ENCODE measurements around the gene B3GALNT2. TPM values are rescaled to one million over a fixed set of nuclear protein-coding genes. Genes with fewer than 3 reads are reported as not detected.

The B3GALNT2 gene
- total and polyA plus RNA-seq, 2 of the 8 experiments (the other 6 are each of a cell fraction or from before 2014, with no cell fraction given): 15.4 to 39.4 TPM

DNA sequence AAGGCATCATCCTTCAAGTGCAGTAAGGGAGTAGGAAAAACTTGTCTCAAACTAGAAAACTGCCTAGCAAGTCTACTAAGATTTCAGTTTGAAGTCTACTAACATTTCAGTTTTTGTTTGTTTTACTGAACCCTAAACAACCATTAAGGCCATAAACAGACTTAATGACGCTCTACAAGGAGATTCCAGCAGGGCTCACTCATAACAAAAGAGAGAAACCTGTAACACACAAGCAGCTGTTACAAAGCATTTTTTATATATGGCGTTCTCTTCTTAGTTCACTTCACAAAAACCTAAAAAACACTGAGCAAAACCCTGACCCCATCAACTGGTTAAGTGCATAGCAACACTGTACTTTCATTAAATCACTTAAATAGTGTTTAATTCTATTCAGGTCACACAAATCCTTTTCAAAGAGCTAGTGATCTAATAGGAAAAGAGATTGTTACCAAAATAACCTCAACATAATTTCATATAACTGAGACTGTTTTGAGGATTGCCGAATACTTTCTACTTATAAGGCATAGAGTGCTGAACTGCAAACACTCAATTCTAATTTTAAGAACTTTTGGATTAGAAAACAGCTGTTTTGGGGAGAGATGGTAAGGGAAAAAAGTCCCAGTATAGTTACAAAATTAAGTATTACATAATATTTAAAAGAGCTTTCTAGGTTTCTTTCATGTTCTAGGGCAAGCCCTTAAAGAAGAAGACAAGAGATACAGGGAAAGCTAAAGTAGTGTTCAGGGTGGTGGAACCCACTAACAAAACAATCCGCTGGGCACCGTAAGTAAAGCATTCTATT is 1.4 kb downstream of the B3GALNT2 start:
- Histone ChIP-seq H3K14ac (ENCODE audit: insufficient read length) (no peak overlapping the region), H2BK20ac (ENCODE audit: low read length) (no peak overlapping the region), H2BK120ac (replicated peaks; ENCODE audit: low read depth, low read length) (no peak overlapping the region), H3K4ac (replicated peaks; ENCODE audit: insufficient read length, low read depth, low read length) (no peak overlapping the region), H3K4me2 (ENCODE audit: insufficient read depth in 1 of 2, low read depth in 2 of 2, low read length in 2 of 2) (peak overlapping the region; percentile 81 to 86), H4K20me1 (replicated peaks in 1 of 2; ENCODE audit: control insufficient read depth in 1 of 2, insufficient read depth in 2 of 2, low read length in 2 of 2) (peaks cover 3 to 10% of the 10 kb centered on the region in 2 experiments), H2BK12ac (ENCODE audit: low read depth, low read length) (no peak overlapping the region; the same call in 1 of the 2 replicates), H3K27me3 (replicated peaks in 1 of 4; ENCODE audit: control insufficient read depth in 3 of 4, extremely low read depth in 1 of 4, insufficient read depth in 3 of 4, low read length in 3 of 4) (no peaks in the 10 kb centered on the region), H3K23ac (ENCODE audit: insufficient read length) (no peak overlapping the region), H3K79me1 (ENCODE audit: low read depth, low read length) (no peaks in the 10 kb centered on the region), H3K9ac (replicated peaks in 1 of 4; ENCODE audit: extremely low read depth in 1 of 4, low read depth in 3 of 4, low read length in 3 of 4) (peak overlapping the region; percentile 71 to 89 (median 79); a peak in 6 of 7 replicates), H2AFZ (ENCODE audit: low read length) (peak overlapping the region; percentile 37; the same call in 1 of the 2 replicates), H3K79me2 (ENCODE audit: control insufficient read depth in 1 of 2, insufficient read depth in 2 of 2, low read length in 2 of 2) (peaks cover 11 to 59% of the 10 kb centered on the region in 2 experiments), H3K4me3 (ENCODE audit: extremely low read depth in 1 of 4, insufficient read depth in 2 of 4, low read depth in 3 of 4, low read length in 4 of 4) (peak overlapping the region; percentile 79 to 95 (median 91)), H3K56ac (replicated peaks; ENCODE audit: insufficient read length, low read depth, low read length) (no peak overlapping the region), H4K8ac (ENCODE audit: extremely low read depth, insufficient read depth, low read length) (no peak overlapping the region), H4K5ac (ENCODE audit: insufficient read length, low read depth, low read length) (no peak overlapping the region), H3K9me3 (ENCODE audit: insufficient read depth in 2 of 2, low read depth in 1 of 2, low read length in 1 of 2) (no peaks in the 10 kb centered on the region), H3K4me1 (replicated peaks in 1 of 4; ENCODE audit: control insufficient read depth in 3 of 4, insufficient read depth in 4 of 4, low read length in 3 of 4) (peaks cover 0 to 6% (median 0%) of the 10 kb centered on the region in 4 experiments; a peak in 2 of 7 replicates), H4K91ac (replicated peaks; ENCODE audit: insufficient read length, low read length) (no peak overlapping the region), H3K36me3 (ENCODE audit: control insufficient read depth in 2 of 4, insufficient read depth in 4 of 4, low read length in 3 of 4) (no peaks in the 10 kb centered on the region), H3K18ac (ENCODE audit: extremely low read depth, low read length) (no peak overlapping the region), H2AK5ac (ENCODE audit: low read depth, low read length) (no peak overlapping the region), H2BK5ac (ENCODE audit: low read depth, low read length) (no peak overlapping the region), H3K27ac (ENCODE audit: low read depth, low read length) (no peak overlapping the region), H3K23me2 (ENCODE audit: low read depth, low read length) (peaks cover 8% of the 10 kb centered on the region; the same call in 1 of the 2 replicates), H2BK15ac (ENCODE audit: low read length) (no peak overlapping the region)
- POLR2A ChIA-PET (ENCODE audit: partially characterized antibody): interaction anchor here (0.7 to 1.8 kb wide), 4 partner anchors 9 to 136 kb away, joined by 3 to 7 read pairs (median 3); partner anchors contain the start of gene TBCE
- FAIRE-seq (no peak), DNase-seq (ENCODE audit: low read depth in 1 of 2, low spot score in 2 of 2) (no peak)
- 30% methylated on average over 5 of the region's 5 CpGs; no CpG with 5 or more reads in 1 of the 2 experiments for WGBS, 2 experiments (ENCODE audit: extremely low coverage in 1 of 2, insufficient coverage in 1 of 2, insufficient read length in 1 of 2, insufficient replicate concordance in 2 of 2, low coverage in 1 of 2, low lambda C conversion rate in 2 of 2, missing lambda C conversion rate in 1 of 2)
- TF ChIP-seq CBX5 (IDR thresholded peaks at IDR 0.05; ENCODE audit: low read depth, low read length) (no peak), EZH2 (IDR thresholded peaks at IDR 0.05; ENCODE audit: low read depth, low read length, severe bottlenecking) (no peak)
- CTCF ChIA-PET (ENCODE audit: partially characterized antibody): interaction anchor here (0.5 to 1.3 kb wide), 4 partner anchors 9 to 419 kb away, joined by 3 to 4 read pairs (median 3); no protein-coding TSS in a partner anchor

Measured in H1 (cell line).